ENCODE results near the gene GREB1L. TPM values are rescaled to one million over a fixed set of nuclear protein-coding genes. Genes with fewer than 3 reads are reported as not detected.

Gene GREB1L
- total and polyA plus RNA-seq, 2 experiments from 2014 or later, result 14.0 to 16.8 TPM

DNA sequence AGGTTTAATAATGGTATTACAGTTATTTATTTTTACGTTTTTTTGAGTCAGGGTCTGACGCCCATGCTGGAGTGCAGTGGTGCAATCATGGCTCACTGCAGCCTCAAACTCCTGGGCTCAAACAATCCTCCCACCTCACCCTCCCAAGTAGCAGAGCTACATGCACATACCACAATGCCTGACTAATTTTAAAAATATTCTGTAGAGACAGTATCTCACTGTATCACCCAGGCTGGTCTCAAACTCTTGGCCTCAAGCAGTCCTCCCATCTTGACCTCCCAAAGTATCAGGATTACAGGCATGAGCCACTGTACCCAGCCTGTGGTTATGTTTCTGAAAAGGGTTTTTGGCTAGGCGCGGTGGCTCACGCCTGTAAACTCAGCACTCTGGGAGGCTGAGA is 237.7 kb downstream of the GREB1L start:
- TF ChIP-seq EZH2 (IDR thresholded peaks at IDR 0.05; ENCODE audit: borderline replicate concordance) (no peak), EZH2phosphoT487 (IDR thresholded peaks at IDR 0.05; ENCODE audit: low read depth, severe bottlenecking, unreplicated experiment) (no peak)
- TF ChIP-seq, protein P1, sequence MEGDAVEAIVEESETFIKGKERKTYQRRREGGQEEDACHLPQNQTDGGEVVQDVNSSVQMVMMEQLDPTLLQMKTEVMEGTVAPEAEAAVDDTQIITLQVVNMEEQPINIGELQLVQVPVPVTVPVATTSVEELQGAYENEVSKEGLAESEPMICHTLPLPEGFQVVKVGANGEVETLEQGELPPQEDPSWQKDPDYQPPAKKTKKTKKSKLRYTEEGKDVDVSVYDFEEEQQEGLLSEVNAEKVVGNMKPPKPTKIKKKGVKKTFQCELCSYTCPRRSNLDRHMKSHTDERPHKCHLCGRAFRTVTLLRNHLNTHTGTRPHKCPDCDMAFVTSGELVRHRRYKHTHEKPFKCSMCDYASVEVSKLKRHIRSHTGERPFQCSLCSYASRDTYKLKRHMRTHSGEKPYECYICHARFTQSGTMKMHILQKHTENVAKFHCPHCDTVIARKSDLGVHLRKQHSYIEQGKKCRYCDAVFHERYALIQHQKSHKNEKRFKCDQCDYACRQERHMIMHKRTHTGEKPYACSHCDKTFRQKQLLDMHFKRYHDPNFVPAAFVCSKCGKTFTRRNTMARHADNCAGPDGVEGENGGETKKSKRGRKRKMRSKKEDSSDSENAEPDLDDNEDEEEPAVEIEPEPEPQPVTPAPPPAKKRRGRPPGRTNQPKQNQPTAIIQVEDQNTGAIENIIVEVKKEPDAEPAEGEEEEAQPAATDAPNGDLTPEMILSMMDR (IDR thresholded peaks at IDR 0.05; ENCODE audit: poor library complexity), result no peak
- WGBS (ENCODE audit: low lambda C conversion rate, missing lambda C conversion rate), result 93% methylated on average over 5 of the region's 5 CpGs
- no peak for DNase-seq (ENCODE audit: low spot score)

DNA sequence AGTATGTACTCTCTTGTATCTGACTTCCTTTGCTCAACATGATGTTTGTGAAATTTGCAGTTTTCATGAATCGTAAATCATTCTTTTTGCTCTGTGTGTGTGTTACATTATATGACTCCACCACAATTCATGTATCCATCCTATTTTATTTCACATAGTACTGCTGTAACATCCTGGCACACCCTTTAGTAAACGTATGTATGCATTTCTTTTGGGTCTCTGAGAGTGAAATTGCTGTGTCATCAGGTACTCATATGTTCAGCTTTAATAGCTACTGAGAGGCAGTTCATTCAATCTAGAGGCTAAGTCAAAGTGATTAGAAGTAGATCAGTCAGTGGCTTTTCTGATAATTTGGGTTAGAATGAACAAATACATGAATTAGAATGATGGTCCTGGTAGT is 239.7 kb downstream of the GREB1L start:
- WGBS (ENCODE audit: low lambda C conversion rate, missing lambda C conversion rate), result 95% methylated on average over 2 of the region's 2 CpGs
- H3K27ac ChIP-seq, result no peak overlapping the region
- DNase-seq (ENCODE audit: low spot score), result no peak
- H3K79me2 ChIP-seq, result no peaks in the 10 kb centered on the region
- no peaks in the 10 kb centered on the region for H3K9me2 ChIP-seq (replicated peaks; ENCODE audit: insufficient read depth)
- H3K9me3 ChIP-seq (ENCODE audit: low read depth), result no peaks in the 10 kb centered on the region
- TF ChIP-seq EZH2 (IDR thresholded peaks at IDR 0.05; ENCODE audit: borderline replicate concordance) (no peak), EZH2phosphoT487 (IDR thresholded peaks at IDR 0.05; ENCODE audit: low read depth, severe bottlenecking, unreplicated experiment) (no peak)
- TF ChIP-seq, protein P1 (IDR thresholded peaks at IDR 0.05; ENCODE audit: poor library complexity), result no peak
- H2AFZ ChIP-seq, result no peak overlapping the region
- H3K36me3 ChIP-seq (replicated peaks; ENCODE audit: insufficient read depth, low read depth), result no peaks in the 10 kb centered on the region
- H3K4me2 ChIP-seq, result no peak overlapping the region
- no peak overlapping the region for H3K4me3 ChIP-seq
- no peaks in the 10 kb centered on the region for H3K4me1 ChIP-seq (ENCODE audit: insufficient read depth)
- no peaks in the 10 kb centered on the region for H3K27me3 ChIP-seq
- H4K20me1 ChIP-seq (ENCODE audit: insufficient read depth, poor library complexity, severe bottlenecking), result no peaks in the 10 kb centered on the region

More for the DNA sequence above, 237.7 kb downstream of the GREB1L start:
- Histone ChIP-seq H3K27ac (no peak overlapping the region), H3K4me1 (ENCODE audit: insufficient read depth) (no peaks in the 10 kb centered on the region), H3K9me2 (replicated peaks; ENCODE audit: insufficient read depth) (no peaks in the 10 kb centered on the region), H3K9me3 (ENCODE audit: low read depth) (no peaks in the 10 kb centered on the region), H3K79me2 (no peaks in the 10 kb centered on the region), H3K27me3 (no peaks in the 10 kb centered on the region), H4K20me1 (ENCODE audit: insufficient read depth, poor library complexity, severe bottlenecking) (no peaks in the 10 kb centered on the region), H2AFZ (no peak overlapping the region), H3K4me2 (no peak overlapping the region), H3K36me3 (replicated peaks; ENCODE audit: insufficient read depth, low read depth) (no peaks in the 10 kb centered on the region), H3K4me3 (no peak overlapping the region)

DNA sequence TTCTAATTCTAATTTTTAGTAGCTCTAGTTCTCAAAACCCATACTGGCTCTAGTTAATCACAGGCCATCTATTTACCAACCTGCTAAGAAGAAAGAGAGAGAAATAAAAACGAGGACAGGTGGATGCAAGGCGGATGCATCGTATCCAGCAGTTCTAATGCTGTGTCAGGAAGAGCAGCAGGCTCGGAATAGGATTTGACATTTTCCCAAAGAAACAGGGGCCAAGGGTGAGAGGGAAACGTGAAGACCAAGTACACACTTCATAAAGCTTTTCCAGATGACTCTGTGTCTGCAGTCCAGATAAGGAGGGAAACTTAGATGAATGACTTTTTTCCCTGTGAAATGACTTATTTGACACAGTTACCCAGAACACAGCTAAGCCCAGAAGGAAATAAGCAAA is 241.0 kb downstream of the GREB1L start:
- WGBS (ENCODE audit: low lambda C conversion rate, missing lambda C conversion rate), result 71% methylated on average over 5 of the region's 5 CpGs
- Histone ChIP-seq H3K79me2 (no peaks in the 10 kb centered on the region), H3K27ac (no peak overlapping the region), H3K36me3 (replicated peaks; ENCODE audit: insufficient read depth, low read depth) (no peaks in the 10 kb centered on the region), H2AFZ (no peak overlapping the region), H3K4me2 (no peak overlapping the region), H3K9me3 (ENCODE audit: low read depth) (no peaks in the 10 kb centered on the region), H3K9me2 (replicated peaks; ENCODE audit: insufficient read depth) (no peaks in the 10 kb centered on the region), H3K4me3 (no peak overlapping the region), H4K20me1 (ENCODE audit: insufficient read depth, poor library complexity, severe bottlenecking) (no peaks in the 10 kb centered on the region), H3K27me3 (no peaks in the 10 kb centered on the region), H3K4me1 (ENCODE audit: insufficient read depth) (no peaks in the 10 kb centered on the region)
- DNase-seq (ENCODE audit: low spot score), result no peak
- TF ChIP-seq EZH2phosphoT487 (IDR thresholded peaks at IDR 0.05; ENCODE audit: low read depth, severe bottlenecking, unreplicated experiment), result no peak
- TF ChIP-seq, protein P1 (IDR thresholded peaks at IDR 0.05; ENCODE audit: poor library complexity), result no peak
- no peak for TF ChIP-seq EZH2 (IDR thresholded peaks at IDR 0.05; ENCODE audit: borderline replicate concordance)
